ENCODE data around the gene USP14.
A peak's percentile ranks its signal among the peaks of the same experiment; 100 is the strongest.
"Not testable (repeated sequence)": the region's sequence is repeated elsewhere in the genome, so short reads cannot be mapped to it uniquely, and the experiment has no call there.

Gene USP14

DNA sequence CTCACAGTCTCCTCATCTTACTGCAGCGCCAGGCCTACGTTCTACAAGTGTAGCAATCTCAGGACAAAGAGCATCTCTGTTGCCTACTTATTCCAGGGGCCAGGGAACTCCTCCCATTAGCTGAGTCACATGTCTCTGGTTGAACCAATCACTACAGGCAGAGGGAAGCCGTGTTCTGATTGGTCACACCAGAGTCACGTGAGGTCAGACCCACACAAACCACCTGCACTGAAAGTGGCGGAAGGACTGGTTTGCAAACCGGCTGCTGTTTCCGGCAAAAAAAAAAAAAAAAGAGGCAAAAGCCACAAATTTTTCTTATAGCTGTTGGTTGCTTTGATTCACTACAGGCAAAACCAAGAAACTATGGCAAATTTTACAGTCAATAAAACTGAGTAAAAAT, 21.9 kb upstream of the USP14 start:
- H3K4me3 ChIP-seq (ENCODE audit: low read depth, low read length): no peak overlapping the region
- no peak overlapping the region for H2AFZ ChIP-seq (ENCODE audit: low read length, unreplicated experiment)
- no peaks in the 10 kb centered on the region for H3K27me3 ChIP-seq (ENCODE audit: insufficient read depth, low read length)
- H3K79me2 ChIP-seq (ENCODE audit: control insufficient read depth, insufficient read depth, low read length, unreplicated experiment): no peaks in the 10 kb centered on the region
- H3K27ac ChIP-seq (ENCODE audit: low read depth, low read length): no peak overlapping the region
- no peaks in the 10 kb centered on the region for H3K36me3 ChIP-seq (ENCODE audit: insufficient read depth, low read length)
- no peaks in the 10 kb centered on the region for H3K4me1 ChIP-seq (ENCODE audit: control insufficient read depth, insufficient read depth, low read length, unreplicated experiment)

DNA sequence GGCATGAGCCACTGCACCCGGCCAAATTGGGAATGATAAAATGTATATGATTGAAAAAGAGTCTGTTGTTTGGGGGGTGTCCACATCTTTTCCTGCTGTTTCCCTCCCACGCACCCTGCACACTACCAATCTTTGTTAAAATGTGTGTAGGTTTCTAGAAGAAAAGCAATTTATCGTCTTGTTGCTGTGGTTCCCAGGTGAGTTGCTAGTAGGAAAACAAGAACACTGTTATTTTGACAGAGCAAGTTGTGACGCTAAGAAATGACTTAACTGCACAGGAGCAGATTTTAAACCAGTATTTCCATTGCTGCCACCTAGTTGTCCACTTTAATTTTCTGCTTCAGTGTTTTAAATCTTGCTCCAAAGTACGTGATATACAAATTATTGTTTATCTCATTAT, 21.0 kb upstream of the USP14 start:
- no peak overlapping the region for H3K27ac ChIP-seq (ENCODE audit: low read depth, low read length)
- no peak overlapping the region for H2AFZ ChIP-seq (ENCODE audit: low read length, unreplicated experiment)
- no peak overlapping the region for H3K4me3 ChIP-seq (ENCODE audit: low read depth, low read length)
- no peaks in the 10 kb centered on the region for H3K36me3 ChIP-seq (ENCODE audit: insufficient read depth, low read length)
- no peaks in the 10 kb centered on the region for H3K4me1 ChIP-seq (ENCODE audit: control insufficient read depth, insufficient read depth, low read length, unreplicated experiment)
- no peaks in the 10 kb centered on the region for H3K79me2 ChIP-seq (ENCODE audit: control insufficient read depth, insufficient read depth, low read length, unreplicated experiment)
- no peaks in the 10 kb centered on the region for H3K27me3 ChIP-seq (ENCODE audit: insufficient read depth, low read length)

DNA sequence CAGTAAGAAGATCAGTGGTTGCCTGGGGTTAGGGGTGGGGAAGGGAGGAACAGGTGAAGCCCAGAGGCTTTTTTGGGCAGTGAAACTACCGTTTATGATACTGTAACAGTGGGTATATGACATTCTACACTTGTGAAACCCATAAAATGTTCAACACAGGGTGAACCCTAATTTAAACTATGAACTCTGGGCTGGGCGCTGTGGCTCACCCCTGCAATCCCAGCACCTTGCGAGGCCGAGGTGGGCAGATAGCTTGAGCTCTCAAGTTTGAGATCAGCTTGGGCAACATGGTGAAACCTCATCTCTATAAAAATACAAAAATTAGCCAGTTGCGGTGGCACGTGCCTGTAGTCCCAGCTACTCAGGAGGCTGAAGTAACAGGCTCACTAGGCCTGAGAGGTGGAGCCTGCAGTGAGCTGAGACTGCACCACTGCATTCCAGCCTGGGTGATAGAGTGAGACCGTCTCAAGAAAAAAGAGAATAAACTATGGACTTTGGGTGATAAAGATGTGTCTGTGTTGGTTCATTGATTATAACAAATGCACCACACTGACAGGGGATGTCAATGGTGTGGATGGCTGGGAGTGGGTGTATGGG, 17.6 kb upstream of the USP14 start:
- H3K27me3 ChIP-seq (ENCODE audit: insufficient read depth, low read length): no peaks in the 10 kb centered on the region; the same call in none of the 2 replicates
- no peak overlapping the region for H2AFZ ChIP-seq (ENCODE audit: low read length, unreplicated experiment)
- H3K4me1 ChIP-seq (ENCODE audit: control insufficient read depth, insufficient read depth, low read length, unreplicated experiment): peaks cover 4% of the 10 kb centered on the region
- no peaks in the 10 kb centered on the region for H3K79me2 ChIP-seq (ENCODE audit: control insufficient read depth, insufficient read depth, low read length, unreplicated experiment)
- H3K4me3 ChIP-seq (ENCODE audit: low read depth, low read length): no peak overlapping the region
- H3K27ac ChIP-seq (ENCODE audit: low read depth, low read length): no peak overlapping the region
- H3K36me3 ChIP-seq (ENCODE audit: insufficient read depth, low read length): no peaks in the 10 kb centered on the region

DNA sequence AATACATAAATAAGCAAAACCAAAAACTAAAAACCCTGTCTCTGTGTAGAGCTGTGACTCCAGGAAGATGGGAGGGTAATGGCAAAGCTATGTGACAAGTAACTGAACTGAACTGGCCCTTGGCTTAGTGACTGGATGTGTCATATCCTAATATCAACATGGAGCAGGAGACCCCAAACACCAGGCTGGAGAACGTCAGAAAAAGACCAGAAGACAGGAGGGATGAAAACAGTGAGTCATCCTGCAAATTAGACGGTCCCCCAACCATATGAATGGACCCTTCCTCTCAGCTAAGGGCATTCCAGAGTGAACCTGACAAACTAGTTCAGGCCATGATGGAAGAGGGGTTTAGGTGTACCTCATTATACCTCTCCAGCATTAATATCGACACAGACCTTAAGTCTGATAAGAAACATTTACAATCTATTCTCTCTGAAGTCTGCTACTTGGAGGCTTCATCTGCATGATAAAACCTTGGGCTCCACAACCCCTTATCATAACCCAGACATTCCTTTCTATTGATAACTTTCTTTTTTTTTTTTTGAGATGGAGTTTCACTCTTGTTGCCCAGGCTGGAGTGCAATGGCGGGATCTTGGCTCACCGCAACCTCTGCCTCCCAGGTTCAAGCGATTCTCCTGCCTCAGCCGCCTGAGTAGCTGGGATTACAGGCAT, 15.6 kb upstream of the USP14 start:
- H3K4me1 ChIP-seq (ENCODE audit: control insufficient read depth, insufficient read depth, low read length, unreplicated experiment); H3K36me3 ChIP-seq (ENCODE audit: insufficient read depth, low read length); H3K79me2 ChIP-seq (ENCODE audit: control insufficient read depth, insufficient read depth, low read length, unreplicated experiment); H3K4me3 ChIP-seq (ENCODE audit: low read depth, low read length); H2AFZ ChIP-seq (ENCODE audit: low read length, unreplicated experiment); H3K27ac ChIP-seq (ENCODE audit: low read depth, low read length); H3K27me3 ChIP-seq (ENCODE audit: insufficient read depth, low read length): not testable (repeated sequence)

DNA sequence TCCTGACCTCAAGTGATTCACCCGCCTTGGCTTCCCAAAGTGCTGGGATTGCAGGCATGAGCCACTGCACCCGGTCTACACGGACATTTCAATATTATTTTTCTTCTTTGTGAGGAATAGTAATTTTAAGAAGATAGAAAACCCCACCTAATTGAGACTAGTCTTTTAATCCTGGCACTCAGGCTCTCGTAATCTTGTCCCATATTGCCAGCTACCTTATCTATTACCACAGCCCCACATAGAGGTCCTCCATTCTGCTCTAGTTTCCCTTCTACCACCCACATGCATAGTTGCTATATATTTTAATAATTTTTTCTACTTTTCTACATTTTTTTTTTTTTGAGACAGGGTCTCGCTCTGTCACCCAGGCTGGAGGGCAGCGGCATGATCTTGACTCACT, 9.5 kb upstream of the USP14 start:
- no peak overlapping the region for H3K4me3 ChIP-seq (ENCODE audit: low read depth, low read length)
- peaks cover 1% of the 10 kb centered on the region for H3K4me1 ChIP-seq (ENCODE audit: control insufficient read depth, insufficient read depth, low read length, unreplicated experiment)
- no peak overlapping the region for H2AFZ ChIP-seq (ENCODE audit: low read length, unreplicated experiment)
- no peaks in the 10 kb centered on the region for H3K79me2 ChIP-seq (ENCODE audit: control insufficient read depth, insufficient read depth, low read length, unreplicated experiment)
- H3K36me3 ChIP-seq (ENCODE audit: insufficient read depth, low read length): no peaks in the 10 kb centered on the region
- no peaks in the 10 kb centered on the region; the same call in none of the 2 replicates for H3K27me3 ChIP-seq (ENCODE audit: insufficient read depth, low read length)
- H3K27ac ChIP-seq (ENCODE audit: low read depth, low read length): no peak overlapping the region

DNA sequence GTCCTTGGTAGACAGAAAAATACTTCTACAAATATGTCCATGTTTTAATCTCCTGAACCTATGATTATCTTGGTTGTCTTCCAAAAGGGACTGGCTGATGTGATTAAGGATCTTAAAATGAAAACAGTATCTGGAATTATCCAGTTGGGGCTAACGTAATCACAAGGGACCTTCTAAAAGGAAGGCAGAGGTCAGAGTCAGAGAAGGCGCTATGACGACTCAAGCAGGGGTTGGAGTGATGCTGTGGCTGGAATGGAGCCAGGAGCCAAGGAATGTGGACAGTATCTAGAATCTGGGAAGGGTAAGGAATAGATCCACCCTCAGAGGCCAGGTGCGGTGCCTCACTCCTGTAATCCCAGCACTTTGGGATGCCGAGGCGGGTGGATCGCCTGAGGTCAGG, 4.2 kb upstream of the USP14 start:
- H2AFZ ChIP-seq (ENCODE audit: low read length, unreplicated experiment): peak overlapping the region; percentile 12
- H3K4me1 ChIP-seq (ENCODE audit: control insufficient read depth, insufficient read depth, low read length, unreplicated experiment): peaks cover 12% of the 10 kb centered on the region
- H3K4me3 ChIP-seq (ENCODE audit: low read depth, low read length): no peak overlapping the region
- H3K27ac ChIP-seq (ENCODE audit: low read depth, low read length): peak overlapping the region; percentile 42
- no peaks in the 10 kb centered on the region for H3K36me3 ChIP-seq (ENCODE audit: insufficient read depth, low read length)
- peaks cover 8% of the 10 kb centered on the region for H3K79me2 ChIP-seq (ENCODE audit: control insufficient read depth, insufficient read depth, low read length, unreplicated experiment)
- no peaks in the 10 kb centered on the region for H3K27me3 ChIP-seq (ENCODE audit: insufficient read depth, low read length)

DNA sequence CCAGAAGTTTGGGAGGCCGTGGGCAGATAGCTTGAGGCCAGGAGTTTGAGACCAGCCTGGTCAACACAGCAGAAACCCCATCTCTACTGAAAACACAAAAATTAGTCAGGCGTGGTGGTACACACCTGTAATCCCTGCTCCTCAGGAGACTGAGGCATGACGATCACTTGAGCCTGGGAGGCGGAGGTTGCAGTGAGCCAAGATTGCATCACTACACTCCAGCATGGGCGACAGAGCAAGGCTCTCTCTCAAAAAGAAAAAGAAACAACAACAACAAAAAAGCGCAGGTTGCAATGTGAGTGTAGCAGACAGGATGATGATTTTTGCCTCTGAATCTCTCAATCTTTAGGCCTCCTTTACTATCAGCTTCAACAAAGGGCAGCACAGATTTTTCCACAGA, 2.7 kb upstream of the USP14 start:
- peaks cover 24% of the 10 kb centered on the region for H3K4me1 ChIP-seq (ENCODE audit: control insufficient read depth, insufficient read depth, low read length, unreplicated experiment)
- no peaks in the 10 kb centered on the region for H3K27me3 ChIP-seq (ENCODE audit: insufficient read depth, low read length)
- no peak overlapping the region for H2AFZ ChIP-seq (ENCODE audit: low read length, unreplicated experiment)
- H3K79me2 ChIP-seq (ENCODE audit: control insufficient read depth, insufficient read depth, low read length, unreplicated experiment): peaks cover 23% of the 10 kb centered on the region
- no peak overlapping the region for H3K27ac ChIP-seq (ENCODE audit: low read depth, low read length)
- H3K4me3 ChIP-seq (ENCODE audit: low read depth, low read length): no peak overlapping the region
- 0 out of 2 replicates have a peak, but pooled peaks cover 3% of the 10 kb centered on the region for H3K36me3 ChIP-seq (ENCODE audit: insufficient read depth, low read length)

DNA sequence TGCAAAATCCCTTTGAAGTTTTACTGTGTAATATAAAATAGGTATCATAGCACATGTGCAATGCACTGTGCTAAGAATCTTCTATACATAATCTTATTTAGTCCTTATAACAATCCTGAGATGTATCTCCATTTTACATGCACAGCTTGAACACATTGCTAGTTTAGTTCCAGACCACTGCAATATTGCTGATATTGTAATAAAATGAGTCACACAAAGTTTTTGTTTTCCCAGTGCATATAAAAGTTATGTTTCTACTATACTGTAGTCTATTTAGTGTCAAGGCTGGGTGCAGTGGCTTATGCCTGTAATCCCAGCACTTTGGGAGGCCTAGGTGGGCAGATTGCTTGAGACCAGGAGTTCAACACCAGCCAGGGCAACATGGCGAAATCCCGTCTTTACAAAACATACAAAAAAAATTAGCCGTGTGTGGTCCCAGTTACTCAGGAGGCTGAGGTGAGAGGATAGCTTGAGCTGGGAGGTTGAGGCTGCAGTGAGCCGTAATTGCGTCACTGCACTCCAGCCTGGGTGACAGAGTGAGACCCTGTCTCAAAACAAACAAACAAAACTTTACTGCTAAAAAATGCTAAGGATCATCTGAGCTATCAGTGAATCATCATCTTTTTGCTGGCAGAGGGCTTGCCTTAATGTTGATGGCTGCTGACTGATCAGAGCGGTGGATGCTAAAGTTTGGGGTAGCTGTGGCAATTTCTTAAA, 1.7 kb upstream of the USP14 start:
- no peak overlapping the region for H2AFZ ChIP-seq (ENCODE audit: low read length, unreplicated experiment)
- peaks cover 33% of the 10 kb centered on the region for H3K79me2 ChIP-seq (ENCODE audit: control insufficient read depth, insufficient read depth, low read length, unreplicated experiment)
- peaks cover 32% of the 10 kb centered on the region for H3K4me1 ChIP-seq (ENCODE audit: control insufficient read depth, insufficient read depth, low read length, unreplicated experiment)
- no peaks in the 10 kb centered on the region for H3K27me3 ChIP-seq (ENCODE audit: insufficient read depth, low read length)
- H3K4me3 ChIP-seq (ENCODE audit: low read depth, low read length): no peak overlapping the region
- H3K27ac ChIP-seq (ENCODE audit: low read depth, low read length): no peak overlapping the region
- H3K36me3 ChIP-seq (ENCODE audit: insufficient read depth, low read length): 0 out of 2 replicates have a peak, but pooled peaks cover 3% of the 10 kb centered on the region

DNA sequence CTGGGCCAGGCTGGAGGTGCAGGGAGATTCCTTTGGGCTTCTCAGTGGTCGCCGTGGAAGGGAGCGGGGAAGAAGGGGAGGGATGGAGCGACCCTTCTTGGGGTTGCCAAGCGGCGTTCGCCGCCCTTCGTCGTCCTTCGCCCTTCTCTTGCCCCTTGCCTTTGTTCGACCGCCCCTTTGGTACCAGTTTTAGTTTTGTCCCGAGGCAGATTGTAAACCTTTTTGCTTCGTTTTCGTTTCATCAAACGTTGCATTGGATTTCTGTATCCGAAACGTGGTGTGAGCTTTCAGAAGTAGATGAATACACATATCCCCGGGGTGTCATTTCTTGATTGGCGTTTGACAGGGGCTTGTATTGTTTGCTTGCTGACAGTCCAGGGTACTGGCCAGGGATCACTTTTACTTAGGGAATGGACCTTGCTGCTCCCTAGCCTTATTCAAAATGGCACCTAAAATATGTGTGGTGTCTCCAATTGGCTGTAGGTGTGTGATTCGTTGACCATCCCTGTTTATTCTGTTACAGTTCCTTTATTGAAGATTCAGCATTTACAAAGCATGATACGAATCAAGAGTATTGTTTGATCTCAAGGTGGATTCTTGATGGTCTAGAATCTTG, 788 bp downstream of the USP14 start:
- H3K27me3 ChIP-seq (ENCODE audit: insufficient read depth, low read length): no peaks in the 10 kb centered on the region
- H3K36me3 ChIP-seq (ENCODE audit: insufficient read depth, low read length): peaks cover 9% of the 10 kb centered on the region
- H2AFZ ChIP-seq (ENCODE audit: low read length, unreplicated experiment): peak overlapping the region; percentile 57
- peak overlapping the region; percentile 71 for H3K27ac ChIP-seq (ENCODE audit: low read depth, low read length)
- peaks cover 56% of the 10 kb centered on the region for H3K79me2 ChIP-seq (ENCODE audit: control insufficient read depth, insufficient read depth, low read length, unreplicated experiment)
- H3K4me1 ChIP-seq (ENCODE audit: control insufficient read depth, insufficient read depth, low read length, unreplicated experiment): peaks cover 28% of the 10 kb centered on the region
- H3K4me3 ChIP-seq (ENCODE audit: low read depth, low read length): peak overlapping the region; percentile 90

DNA sequence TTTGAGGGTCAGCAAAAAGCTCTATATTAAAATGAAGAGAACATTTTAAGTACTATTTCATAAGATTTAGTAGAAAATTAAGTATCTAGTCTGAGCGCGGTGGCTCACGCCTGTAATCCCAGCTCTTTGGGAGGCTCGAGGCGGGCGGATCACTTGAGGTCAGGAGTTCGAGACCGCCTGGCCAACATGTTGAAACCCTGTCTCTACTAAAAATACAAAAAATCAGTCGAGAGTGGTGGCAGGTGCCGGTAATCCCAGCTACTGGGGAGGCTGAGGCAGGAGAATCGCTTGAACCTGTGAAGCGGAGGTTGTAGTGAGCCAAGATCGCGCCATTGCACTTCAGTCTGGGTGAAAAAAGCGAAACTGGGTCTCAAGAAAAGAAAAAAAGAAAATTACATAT, 1.6 kb downstream of the USP14 start:
- H3K4me1 ChIP-seq (ENCODE audit: control insufficient read depth, insufficient read depth, low read length, unreplicated experiment): peaks cover 24% of the 10 kb centered on the region
- H3K79me2 ChIP-seq (ENCODE audit: control insufficient read depth, insufficient read depth, low read length, unreplicated experiment): peaks cover 59% of the 10 kb centered on the region
- H2AFZ ChIP-seq (ENCODE audit: low read length, unreplicated experiment): no peak overlapping the region
- H3K27ac ChIP-seq (ENCODE audit: low read depth, low read length): no peak overlapping the region
- H3K27me3 ChIP-seq (ENCODE audit: insufficient read depth, low read length): no peaks in the 10 kb centered on the region
- peak overlapping the region; percentile 90 for H3K4me3 ChIP-seq (ENCODE audit: low read depth, low read length)
- peaks cover 11% of the 10 kb centered on the region for H3K36me3 ChIP-seq (ENCODE audit: insufficient read depth, low read length)

Measured in ACC112 (cell line).